ENCODE results near the gene PREP. TPM values are rescaled to one million over a fixed set of nuclear protein-coding genes. Genes with fewer than 3 reads are reported as not detected.

PREP gene
- 45.2 to 47.8 TPM (median 47.4 TPM) in 3 replicates for total RNA-seq

DNA sequence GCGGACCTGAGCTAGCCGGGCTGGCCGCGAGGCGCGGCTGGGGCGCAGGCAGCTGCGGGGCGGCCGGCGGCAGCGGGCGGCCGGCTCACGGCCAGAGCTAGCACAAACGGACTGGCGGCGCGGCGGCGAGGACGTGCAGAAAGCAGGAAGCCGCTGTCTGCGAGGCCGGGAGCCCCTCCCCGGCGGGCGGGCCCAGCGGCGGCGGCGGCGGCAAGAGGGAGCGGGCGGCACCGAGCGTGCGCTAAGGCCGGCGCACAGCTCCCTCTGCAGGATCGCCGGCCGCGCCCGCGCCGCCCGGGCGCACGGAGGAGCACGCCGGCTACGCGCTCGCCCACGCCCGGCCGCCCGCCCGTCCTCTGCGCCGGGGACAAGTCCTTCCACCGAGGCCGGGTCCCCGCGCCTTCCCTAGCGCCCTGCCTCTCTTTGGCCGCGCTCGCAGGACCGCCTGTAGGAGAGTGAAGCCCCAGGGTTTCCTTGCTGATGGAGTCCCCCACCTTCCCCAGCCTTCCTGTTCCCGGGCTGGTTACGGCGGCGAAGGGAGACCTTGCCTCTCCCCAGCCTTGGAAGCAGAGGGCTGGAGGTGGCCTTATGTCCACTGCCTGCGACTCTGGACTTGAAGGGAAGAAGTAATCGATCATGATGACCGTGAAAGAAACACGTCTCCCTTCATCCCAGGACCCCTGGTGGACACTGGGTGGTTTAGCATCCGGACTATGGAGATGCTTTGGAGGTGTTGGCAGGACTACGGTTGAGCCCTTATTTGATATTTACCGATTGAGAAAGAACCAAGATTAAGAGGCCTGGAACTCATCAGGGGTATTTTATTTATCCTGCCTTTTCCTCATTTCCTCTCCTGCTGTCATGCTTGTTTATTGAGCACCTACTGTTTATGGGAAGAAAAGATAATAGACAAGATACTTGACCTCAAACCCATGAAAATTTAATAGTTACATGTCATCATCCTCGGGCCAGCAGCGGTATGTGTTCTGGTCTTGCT lies at the start of gene PREP:
Gene PREP, minus strand, starts transcription at position 144 of the 997 bp plus-strand sequence. CDS start 191 bp downstream, outside the sequence.
- Mint-ChIP-seq H3K27ac (peak within 1 kb of the TSS; percentile 74), H3K4me3 (peak within 1 kb of the TSS; percentile 87), H3K4me1 (peaks cover 31% of the 10 kb centered on the region), H3K27me3 (ENCODE audit: low read depth) (peaks cover 3% of the 10 kb centered on the region), H3K9me3 (no peaks in the 10 kb centered on the region), H3K36me3 (no peaks in the 10 kb centered on the region)
- DNase-seq (ENCODE audit: low spot score in 2 of 2, unreplicated experiment in 2 of 2): peak; percentile 72 to 86
- TF ChIP-seq, protein P1, sequence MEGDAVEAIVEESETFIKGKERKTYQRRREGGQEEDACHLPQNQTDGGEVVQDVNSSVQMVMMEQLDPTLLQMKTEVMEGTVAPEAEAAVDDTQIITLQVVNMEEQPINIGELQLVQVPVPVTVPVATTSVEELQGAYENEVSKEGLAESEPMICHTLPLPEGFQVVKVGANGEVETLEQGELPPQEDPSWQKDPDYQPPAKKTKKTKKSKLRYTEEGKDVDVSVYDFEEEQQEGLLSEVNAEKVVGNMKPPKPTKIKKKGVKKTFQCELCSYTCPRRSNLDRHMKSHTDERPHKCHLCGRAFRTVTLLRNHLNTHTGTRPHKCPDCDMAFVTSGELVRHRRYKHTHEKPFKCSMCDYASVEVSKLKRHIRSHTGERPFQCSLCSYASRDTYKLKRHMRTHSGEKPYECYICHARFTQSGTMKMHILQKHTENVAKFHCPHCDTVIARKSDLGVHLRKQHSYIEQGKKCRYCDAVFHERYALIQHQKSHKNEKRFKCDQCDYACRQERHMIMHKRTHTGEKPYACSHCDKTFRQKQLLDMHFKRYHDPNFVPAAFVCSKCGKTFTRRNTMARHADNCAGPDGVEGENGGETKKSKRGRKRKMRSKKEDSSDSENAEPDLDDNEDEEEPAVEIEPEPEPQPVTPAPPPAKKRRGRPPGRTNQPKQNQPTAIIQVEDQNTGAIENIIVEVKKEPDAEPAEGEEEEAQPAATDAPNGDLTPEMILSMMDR (IDR thresholded peaks at IDR 0.05; ENCODE audit: unreplicated experiment): peak; percentile 93

DNA sequence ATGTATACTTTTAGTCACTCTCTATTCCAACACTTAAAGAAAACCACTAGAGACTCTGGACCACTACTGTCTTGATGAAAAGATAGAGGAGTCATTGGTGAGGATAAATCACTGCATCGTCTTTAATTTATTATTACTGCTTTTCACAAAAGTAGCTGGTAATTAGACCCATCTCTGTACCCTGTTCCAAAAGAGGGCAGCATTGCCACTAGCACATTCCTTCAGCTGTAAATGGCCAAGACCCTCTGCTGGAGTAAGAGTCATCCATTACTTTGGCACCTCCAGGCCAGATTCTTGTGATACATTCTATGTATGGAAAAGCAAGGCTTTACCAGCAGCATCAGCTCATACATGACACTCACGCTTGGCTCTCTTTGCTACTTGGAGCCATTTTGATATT lies 49.5 kb upstream of the PREP start:
- H3K9me3 Mint-ChIP-seq: peaks cover 8% of the 10 kb centered on the region
- H3K36me3 Mint-ChIP-seq: no peaks in the 10 kb centered on the region
- TF ChIP-seq, protein P1 (IDR thresholded peaks at IDR 0.05; ENCODE audit: unreplicated experiment): no peak
- H3K4me1 Mint-ChIP-seq: no peaks in the 10 kb centered on the region
- peaks cover 29% of the 10 kb centered on the region for H3K27me3 Mint-ChIP-seq (ENCODE audit: low read depth)
- H3K27ac Mint-ChIP-seq: no peak overlapping the region
- DNase-seq (ENCODE audit: low spot score in 2 of 2, unreplicated experiment in 2 of 2): no peak
- no peak overlapping the region for H3K4me3 Mint-ChIP-seq

DNA sequence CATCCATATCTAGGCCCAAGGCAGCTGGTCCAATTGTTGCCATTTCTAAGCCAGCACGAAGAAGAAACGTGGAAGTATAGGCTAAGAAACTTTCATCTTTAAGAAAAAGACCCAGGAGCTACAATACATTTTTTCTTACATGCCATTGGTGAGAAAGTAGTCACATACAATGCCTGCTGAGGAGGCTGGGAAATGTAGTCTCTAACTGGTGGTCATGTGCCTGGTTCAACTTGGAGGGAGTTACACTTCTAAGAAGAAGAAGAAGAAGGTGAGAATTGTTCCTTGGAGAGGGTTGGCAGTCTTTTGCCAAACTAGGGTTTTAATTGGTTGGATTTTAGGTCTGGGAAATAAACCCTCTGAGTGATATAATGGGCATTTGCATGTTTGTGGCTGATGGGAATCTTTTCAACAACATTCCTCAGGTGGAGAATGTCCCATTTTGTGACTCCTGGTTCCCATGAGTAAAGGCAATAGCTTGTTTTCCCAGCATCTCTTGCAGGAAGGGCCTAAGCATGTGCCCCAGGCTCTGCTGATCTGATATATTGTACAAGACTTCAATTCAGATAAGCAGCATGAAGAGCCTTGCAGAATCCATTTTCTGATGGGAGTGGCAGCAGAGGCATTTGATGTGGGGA lies 47.0 kb upstream of the PREP start:
- Mint-ChIP-seq H3K36me3 (no peaks in the 10 kb centered on the region), H3K27ac (no peak overlapping the region), H3K4me3 (no peak overlapping the region), H3K4me1 (no peaks in the 10 kb centered on the region), H3K27me3 (ENCODE audit: low read depth) (peaks cover 33% of the 10 kb centered on the region), H3K9me3 (peaks cover 6% of the 10 kb centered on the region)
- no peak for DNase-seq (ENCODE audit: low spot score in 2 of 2, unreplicated experiment in 2 of 2)
- TF ChIP-seq, protein P1 (IDR thresholded peaks at IDR 0.05; ENCODE audit: unreplicated experiment): no peak

DNA sequence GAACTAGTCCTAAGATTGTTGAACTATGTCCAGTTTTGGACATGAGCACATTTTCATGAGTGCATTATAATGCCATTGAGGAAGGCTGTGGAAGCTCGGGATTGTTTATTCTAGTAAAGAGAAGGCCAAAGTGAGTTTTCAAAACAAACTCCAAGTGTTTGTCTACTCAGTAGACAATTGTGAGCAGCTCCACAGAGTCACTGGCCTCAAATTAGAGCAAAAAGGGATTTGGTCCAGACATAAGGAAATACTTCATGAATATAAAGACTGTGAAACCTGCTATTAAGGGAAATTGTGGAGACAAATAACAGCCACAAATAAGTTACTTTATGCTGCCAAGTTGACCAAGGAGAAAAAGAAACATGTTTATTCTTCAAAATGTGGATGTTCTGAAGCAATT lies 42.6 kb upstream of the PREP start:
- H3K9me3 Mint-ChIP-seq: peaks cover 11% of the 10 kb centered on the region
- H3K4me3 Mint-ChIP-seq: no peak overlapping the region
- DNase-seq (ENCODE audit: low spot score in 2 of 2, unreplicated experiment in 2 of 2): no peak
- no peaks in the 10 kb centered on the region for H3K4me1 Mint-ChIP-seq
- H3K36me3 Mint-ChIP-seq: no peaks in the 10 kb centered on the region
- TF ChIP-seq, protein P1 (IDR thresholded peaks at IDR 0.05; ENCODE audit: unreplicated experiment): no peak
- no peak overlapping the region for H3K27ac Mint-ChIP-seq
- peaks cover 16% of the 10 kb centered on the region for H3K27me3 Mint-ChIP-seq (ENCODE audit: low read depth)

DNA sequence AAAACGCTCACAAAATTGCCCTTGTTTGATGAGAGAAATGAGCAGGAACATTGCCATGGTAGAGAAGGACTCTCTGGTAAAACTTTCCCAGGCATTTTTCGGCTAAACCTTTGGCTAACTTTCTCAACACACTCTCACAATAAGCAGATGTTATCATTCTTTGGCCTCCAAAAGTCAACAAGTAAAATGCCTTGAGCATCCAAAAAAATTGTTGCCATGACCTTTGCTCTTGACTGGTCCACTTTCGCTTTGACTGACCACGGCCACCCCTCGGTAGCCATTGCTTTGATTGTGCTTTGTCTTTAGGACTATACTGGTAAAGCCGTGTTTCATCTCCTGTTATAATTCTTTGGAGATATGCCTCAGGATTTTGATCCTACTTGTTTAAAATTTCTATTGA lies 41.1 kb upstream of the PREP start:
- peaks cover 11% of the 10 kb centered on the region for H3K9me3 Mint-ChIP-seq
- no peaks in the 10 kb centered on the region for H3K36me3 Mint-ChIP-seq
- H3K4me1 Mint-ChIP-seq: peaks cover 6% of the 10 kb centered on the region
- TF ChIP-seq, protein P1 (IDR thresholded peaks at IDR 0.05; ENCODE audit: unreplicated experiment): no peak
- no peak overlapping the region for H3K4me3 Mint-ChIP-seq
- H3K27ac Mint-ChIP-seq: no peak overlapping the region
- DNase-seq (ENCODE audit: low spot score in 2 of 2, unreplicated experiment in 2 of 2): no peak
- peaks cover 16% of the 10 kb centered on the region for H3K27me3 Mint-ChIP-seq (ENCODE audit: low read depth)
